WTC11 (cell line): ENCODE results near the gene PDZD2.

ENCODE experiments used
- CREM ChIP-seq: sonication (generic); formaldehyde crosslinking; IDR thresholded peaks from 2 replicates; pipeline ENCODE4 v1.8.1; 2022; ENCODE audit warnings: mild to moderate bottlenecking, missing genetic modification reagents, moderate library complexity
- ESRRA ChIP-seq: sonication (generic); formaldehyde crosslinking; IDR thresholded peaks from 2 replicates; pipeline ENCODE4 v1.8.1; 2022; ENCODE audit warnings: mild to moderate bottlenecking, missing genetic modification reagents, borderline replicate concordance
- TF ChIP-seq, protein P1 (sequence below): sonication (generic); formaldehyde crosslinking; IDR thresholded peaks from 2 replicates; pipeline ENCODE4 v1.8.1; 2023; ENCODE audit warnings: mild to moderate bottlenecking, missing genetic modification reagents, moderate library complexity
- TF ChIP-seq, protein P2 (sequence below): fragments of 200-600 bp; IDR thresholded peaks from 2 replicates; pipeline ENCODE4 v1.8.0; 2022; ENCODE audit warnings: antibody characterized with exemption
- TF ChIP-seq, protein P3 (sequence below): sonication (generic); formaldehyde crosslinking; IDR thresholded peaks from 2 replicates; pipeline ENCODE4 v1.8.1; 2022; ENCODE audit warnings: mild to moderate bottlenecking, moderate library complexity, missing genetic modification reagents

DNA sequence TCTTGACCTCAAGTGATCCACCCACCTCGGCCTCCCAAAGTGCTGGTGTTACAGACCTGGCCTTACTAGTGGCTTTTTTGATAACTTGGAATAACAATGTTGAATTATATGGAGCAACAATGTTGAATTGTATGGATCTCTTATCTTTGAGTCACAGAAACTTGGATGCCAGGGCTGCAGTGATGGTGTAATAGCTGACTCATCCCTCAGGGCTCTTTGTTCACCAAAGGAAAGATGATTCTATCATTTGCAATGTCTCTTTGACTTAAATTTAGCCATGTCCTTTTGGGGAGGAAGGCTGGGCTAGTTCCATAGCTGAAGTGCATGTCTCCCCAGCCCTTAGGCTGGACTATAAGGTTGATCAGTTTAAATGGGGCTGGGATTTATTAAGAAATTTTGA is 172.3 kb downstream of the PDZD2 start:
- TF ChIP-seq CREM (CRISPR knock-in tag) (no peak), ESRRA (no peak)
- TF ChIP-seq, protein P1, sequence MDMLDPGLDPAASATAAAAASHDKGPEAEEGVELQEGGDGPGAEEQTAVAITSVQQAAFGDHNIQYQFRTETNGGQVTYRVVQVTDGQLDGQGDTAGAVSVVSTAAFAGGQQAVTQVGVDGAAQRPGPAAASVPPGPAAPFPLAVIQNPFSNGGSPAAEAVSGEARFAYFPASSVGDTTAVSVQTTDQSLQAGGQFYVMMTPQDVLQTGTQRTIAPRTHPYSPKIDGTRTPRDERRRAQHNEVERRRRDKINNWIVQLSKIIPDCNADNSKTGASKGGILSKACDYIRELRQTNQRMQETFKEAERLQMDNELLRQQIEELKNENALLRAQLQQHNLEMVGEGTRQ (CRISPR knock-in tag), result no peak
- TF ChIP-seq, protein P2, sequence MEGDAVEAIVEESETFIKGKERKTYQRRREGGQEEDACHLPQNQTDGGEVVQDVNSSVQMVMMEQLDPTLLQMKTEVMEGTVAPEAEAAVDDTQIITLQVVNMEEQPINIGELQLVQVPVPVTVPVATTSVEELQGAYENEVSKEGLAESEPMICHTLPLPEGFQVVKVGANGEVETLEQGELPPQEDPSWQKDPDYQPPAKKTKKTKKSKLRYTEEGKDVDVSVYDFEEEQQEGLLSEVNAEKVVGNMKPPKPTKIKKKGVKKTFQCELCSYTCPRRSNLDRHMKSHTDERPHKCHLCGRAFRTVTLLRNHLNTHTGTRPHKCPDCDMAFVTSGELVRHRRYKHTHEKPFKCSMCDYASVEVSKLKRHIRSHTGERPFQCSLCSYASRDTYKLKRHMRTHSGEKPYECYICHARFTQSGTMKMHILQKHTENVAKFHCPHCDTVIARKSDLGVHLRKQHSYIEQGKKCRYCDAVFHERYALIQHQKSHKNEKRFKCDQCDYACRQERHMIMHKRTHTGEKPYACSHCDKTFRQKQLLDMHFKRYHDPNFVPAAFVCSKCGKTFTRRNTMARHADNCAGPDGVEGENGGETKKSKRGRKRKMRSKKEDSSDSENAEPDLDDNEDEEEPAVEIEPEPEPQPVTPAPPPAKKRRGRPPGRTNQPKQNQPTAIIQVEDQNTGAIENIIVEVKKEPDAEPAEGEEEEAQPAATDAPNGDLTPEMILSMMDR, result no peak
- TF ChIP-seq, protein P3, sequence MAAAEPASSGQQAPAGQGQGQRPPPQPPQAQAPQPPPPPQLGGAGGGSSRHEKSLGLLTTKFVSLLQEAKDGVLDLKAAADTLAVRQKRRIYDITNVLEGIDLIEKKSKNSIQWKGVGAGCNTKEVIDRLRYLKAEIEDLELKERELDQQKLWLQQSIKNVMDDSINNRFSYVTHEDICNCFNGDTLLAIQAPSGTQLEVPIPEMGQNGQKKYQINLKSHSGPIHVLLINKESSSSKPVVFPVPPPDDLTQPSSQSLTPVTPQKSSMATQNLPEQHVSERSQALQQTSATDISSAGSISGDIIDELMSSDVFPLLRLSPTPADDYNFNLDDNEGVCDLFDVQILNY, result no peak
